Amniotic stem cell (primary cell): ENCODE results near the gene CTCFL.

ENCODE experiments used
- DNase-seq: peaks from one replicate; lab custom pipeline; 2025; lab: John Stamatoyannopoulos, UW

The CTCFL gene

GRCh38 chr20:57559658-57560553 is 35.0 kb upstream of the CTCFL start:
- no peak for DNase-seq

GRCh38 chr20:57559289-57559634 is 34.3 kb upstream of the CTCFL start:
- no peak for DNase-seq

DNA sequence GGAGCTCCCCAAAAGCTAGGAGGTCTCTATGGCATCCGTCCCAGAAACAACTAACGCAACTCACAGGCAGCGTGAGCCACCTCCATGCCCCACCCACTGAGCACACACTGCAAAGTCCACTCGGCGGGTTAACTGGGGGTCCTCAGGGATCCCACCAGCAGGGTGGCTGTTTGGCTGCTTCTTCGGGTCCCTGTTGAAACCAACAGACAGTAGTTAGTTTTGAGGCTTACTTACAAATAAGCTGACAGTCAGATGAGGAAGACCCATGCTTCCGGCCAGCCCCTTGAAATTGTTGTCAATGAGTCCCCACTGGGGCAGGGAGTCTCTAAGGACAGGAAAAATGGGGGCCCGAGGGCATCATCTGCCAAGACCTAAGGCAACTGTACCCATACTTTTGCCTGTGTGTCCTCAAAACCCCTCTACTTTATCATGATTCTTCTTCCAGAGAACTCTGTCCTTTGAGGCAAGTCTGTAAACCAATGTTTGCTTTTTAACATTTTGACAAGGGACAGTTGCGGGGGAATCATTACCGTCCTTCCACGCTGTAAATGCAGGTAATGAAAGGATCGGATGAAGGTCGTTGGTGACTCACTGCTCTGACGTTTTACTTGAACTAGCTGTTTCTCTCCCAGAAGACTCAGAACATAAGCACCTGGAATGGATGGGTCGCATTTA is 33.8 kb upstream of the CTCFL start:
- no peak for DNase-seq

DNA sequence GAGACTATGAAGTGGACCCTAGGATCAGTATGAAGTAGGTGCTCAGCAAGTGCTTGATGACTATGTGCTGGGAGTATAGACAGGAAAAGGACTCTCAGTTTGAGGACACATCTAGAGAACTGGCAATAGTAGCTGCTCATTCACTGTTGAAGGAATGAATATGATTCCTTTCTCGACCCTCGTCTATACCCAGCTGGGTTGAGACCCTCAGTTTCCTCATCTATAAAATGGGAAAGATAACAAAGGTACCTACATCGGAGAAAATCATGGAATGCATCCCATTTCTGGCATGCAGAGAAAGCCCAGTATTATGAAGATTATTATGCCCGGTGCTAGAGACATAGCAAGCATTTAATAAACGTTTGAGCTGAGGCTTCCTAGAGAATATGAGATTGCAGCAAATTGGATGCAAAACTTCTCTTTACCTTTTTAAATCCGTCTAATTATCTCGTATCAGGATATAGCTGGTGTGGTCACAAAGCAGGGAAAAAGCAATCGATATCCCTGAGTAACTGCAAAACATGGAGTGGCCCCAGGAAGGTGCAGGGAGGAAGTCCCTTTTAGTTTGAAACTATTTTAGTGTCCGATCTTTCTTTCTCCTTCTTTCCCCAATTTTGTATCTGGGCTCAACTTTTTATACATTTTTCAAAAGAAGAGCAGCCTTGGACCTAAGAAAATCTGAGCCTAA is 33.1 kb upstream of the CTCFL start:
- no peak for DNase-seq

DNA sequence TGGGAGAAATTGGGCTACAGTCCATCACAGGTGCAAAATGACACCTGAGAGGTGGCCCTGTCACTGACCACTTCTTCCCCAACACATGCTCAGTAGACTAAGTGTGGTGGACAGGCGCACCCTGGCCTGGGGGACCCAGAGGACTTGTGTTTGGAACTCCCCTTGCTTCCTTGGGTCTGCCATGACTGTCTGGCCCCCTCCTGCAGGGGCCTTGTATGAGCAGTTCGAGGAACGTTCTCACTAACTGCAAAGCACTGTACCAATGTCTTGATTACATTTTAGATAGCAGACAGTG is 32.0 kb upstream of the CTCFL start:
- no peak for DNase-seq

- no peak for DNase-seq
These were observed 30.7 kb upstream of the CTCFL start for GRCh38 chr20:57555457-57556184.

DNA sequence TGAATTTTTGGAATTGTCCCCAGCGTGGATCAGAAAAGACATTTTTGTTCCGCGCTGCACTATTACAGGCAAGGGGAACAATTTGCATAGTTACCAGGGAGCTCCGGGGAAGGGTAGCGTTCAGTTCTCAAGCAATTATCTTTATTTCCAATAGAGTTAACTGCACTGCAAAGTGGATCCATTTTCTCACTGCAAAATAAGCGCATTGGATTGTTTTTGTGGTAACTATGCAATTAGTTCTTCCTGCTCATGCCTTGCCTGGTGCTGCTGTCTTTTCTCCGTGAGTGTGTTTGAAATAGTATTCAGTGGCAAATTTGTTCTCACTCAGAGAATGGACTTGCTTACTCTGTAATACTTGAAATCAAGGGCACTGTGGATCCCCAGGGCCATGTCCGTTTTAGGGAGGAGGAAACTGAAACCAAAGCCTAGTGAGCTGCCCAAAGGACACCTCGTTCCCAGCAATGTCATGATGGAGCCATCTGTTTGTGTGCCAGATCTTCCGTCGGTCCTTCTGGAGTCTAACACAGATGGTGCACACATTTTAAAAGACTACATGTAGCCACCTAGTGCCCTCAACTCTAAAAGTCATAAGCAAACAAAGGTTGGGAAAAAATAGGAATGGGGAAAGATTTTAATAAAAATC is 28.6 kb upstream of the CTCFL start:
- DNase-seq = no peak

DNA sequence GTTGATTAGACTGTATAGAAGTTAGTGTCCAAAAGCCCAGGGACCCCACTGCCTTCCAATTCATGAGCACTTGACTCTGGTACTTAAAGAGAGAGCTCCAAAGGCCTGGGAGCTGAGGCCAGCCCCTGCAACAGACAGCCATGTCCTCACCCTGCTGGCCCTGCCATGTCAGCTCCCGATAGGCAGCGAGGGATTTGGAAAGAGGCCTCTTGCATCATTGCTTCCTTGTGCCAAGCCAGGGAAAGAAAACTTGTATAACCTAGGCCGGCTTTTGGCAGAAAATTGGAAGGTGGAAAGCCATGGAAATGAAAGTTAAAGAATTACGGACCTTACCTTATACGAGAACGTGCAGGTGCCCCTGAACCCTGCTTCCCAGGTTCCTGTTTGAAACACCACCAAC is 27.5 kb upstream of the CTCFL start:
- DNase-seq = no peak

GRCh38 chr20:57548177-57549058 is 23.5 kb upstream of the CTCFL start:
- no peak for DNase-seq

DNA sequence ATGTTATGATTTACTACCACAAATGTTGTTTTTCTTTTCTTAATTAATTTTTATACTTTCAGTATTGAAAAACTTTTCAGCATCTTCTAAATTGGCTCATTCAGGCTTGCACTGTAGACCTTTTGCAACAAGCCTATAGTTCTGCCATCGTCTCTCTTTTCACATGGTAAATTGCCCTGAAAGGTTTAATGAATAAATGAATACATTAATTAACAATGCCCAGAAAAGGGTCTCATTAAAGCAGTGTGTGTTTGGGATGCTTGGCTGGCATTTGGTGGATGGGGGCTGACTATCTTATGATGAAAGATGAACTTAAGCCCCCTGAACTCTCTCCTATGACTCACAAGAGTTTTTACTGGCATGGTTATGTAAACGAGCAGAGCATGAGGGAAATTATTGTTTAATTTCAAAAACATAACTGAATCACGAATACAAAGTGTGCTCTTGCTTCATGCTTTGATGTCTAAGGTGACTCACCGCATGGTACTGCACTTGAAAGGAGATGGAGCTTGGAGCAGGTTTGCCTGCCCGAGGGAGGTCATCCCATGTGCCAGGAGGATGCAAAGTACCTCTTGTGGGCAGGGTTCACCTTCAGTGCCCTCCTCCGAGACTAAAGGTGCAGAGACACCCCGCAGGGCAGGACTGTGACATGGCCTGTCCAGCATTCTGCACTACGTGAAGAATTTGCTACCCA is 22.2 kb upstream of the CTCFL start:
- DNase-seq = no peak

GRCh38 chr20:57545927-57546662 is 21.2 kb upstream of the CTCFL start:
- DNase-seq = no peak

DNA sequence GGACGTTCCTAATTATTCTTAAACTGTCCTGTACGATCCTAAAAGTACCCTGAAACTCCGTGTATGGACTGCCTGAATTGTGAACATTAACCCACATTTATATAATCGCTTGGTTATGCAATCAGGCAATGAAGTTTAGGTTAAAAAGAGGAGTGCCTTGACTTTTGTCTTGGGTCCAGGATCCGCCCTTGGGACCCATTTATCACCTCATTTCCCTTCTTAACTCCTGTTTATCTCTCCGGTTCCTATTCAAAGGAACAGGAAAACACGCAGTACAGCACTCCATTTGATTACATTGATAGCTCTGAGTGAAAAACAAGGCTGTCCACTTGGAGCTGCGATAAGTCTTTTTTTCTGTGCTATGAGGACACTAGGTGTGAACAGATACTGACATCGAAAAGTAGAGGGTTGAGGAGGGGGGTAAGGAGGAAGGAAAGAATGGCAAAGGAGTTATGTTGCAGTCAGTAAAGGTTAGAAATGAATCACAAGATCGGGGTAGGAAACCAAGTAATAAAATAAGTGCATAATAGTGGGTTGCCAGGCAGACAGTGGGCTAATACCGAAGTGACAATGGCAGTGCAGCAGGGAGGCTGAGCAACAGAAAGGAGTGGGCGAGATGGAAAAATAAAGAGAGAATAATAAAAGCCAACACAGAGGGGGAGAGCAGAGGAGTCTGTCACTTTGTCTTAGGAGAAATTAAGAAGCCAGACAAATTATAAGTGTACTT is 20.1 kb upstream of the CTCFL start:
- no peak for DNase-seq

- no peak for DNase-seq
These were observed 18.8 kb upstream of the CTCFL start for GRCh38 chr20:57543754-57544153.

DNA sequence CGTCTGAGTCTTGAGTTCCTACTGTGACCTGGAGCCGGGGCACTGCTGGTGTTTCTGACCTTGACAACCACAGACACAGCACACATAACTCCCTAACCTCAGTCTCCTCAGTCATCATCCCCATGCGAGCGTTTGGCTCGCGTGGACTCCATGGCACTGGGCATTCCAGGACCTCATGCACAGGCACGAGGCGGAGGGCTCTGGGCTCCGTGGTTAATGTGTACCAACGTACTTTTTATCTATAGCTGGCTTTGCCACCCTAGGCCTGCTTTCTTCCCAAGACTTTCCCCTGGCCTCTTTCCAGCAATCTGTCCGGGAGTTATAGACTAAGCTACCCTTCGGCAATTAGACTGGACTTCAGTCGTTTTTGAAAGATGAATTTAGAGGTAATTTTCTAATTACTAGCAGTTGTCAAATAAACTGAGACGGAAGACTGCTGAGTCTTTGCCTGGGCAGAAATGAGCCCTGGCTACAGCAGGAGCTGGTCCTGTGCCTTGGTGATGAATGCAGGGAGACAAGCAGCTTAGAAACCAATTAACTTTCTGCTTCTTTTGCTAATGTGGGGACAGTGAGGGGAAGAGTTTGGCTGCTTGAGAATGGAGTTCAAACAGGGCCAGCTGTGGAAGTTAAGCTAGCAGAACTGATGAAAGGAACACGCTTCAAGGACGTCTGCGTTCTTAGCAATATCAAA is 16.1 kb upstream of the CTCFL start:
- no peak for DNase-seq

DNA sequence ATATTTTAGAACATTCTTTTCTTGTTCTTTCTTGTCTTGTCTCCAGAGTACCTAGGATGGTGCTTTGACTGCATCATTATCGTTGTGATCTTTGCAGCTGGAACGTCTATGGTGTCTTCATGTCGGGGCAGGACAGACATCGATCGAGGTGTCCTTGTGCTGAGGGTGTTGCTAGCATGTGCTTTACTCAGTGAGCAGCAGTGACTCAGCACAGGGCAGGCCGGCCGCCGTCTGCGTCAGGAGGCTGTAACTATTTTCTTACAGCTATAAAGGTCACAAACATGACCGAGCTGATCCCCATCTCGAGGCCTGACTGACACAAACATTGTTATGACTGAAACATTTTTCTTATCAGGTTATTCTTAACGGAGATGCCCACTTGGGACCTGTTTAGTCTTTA is 14.9 kb upstream of the CTCFL start:
- DNase-seq = no peak

- DNase-seq = no peak
These were observed 12.9 kb upstream of the CTCFL start for GRCh38 chr20:57537822-57538221.

DNA sequence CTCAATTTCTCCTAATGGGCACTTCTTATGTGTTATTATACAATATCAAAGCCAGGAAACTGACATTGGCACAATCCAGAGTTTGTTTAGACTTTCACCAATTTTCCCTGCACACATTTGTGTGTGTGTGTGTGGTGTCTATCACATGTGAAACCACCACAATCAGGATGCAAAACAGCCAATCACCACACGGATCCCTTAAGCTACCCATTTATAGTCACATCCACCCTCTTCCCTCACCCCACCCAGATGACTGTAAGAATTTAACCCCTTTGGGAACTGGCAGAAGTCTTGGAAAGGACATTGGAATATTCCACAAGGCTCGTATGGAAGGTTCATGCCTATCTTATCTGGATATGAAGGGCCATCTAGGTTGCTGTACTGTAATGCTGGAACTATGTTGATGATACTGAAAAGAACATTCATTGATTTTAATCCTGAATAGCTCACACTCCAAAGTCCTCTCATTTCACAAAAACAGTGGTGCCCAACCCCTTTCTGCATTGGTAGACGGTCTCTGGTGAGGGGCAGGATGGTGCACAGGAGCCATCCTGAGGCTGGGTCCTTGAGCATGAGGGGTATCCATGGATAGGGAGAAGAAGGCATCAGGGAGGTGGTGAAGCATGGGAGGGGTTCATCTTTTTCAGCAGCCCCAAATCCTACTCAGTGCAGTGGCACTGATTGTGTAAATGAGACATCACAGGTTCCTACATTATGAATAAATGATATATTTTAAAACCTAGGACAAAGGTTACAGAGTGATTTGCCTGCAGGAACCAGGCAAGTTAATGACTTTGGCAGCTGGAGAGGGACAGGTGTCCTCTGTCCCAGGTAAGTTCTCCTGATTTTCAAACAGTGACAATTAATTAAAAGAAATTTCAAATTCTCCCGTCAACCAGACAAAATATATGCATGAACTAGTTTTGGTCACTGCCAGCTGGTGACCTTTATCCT is 12.1 kb upstream of the CTCFL start:
- DNase-seq = no peak
